ENCODE results near the gene LOXHD1.

Gene LOXHD1

DNA sequence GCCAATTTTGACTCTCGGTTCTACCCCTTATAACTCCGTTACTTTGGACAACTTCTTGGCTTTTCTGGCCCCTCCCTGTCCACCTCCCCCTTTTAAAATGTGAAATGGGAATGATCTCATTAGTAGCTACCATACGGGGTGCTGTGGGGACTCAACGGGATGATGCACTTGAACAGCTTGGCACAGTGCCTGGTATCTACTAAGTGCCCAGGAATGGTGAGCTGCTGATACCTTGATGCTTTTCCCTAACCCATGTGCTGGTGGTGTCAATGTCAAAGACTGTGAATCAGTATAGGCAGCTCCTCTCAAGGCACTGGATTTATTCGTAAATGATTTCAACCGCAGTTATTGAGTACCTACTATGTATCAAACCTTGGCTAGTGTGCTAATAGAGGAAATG is 204.2 kb downstream of the LOXHD1 start:
- DNase-seq (ENCODE audit: low read depth in 3 of 3): no peak

DNA sequence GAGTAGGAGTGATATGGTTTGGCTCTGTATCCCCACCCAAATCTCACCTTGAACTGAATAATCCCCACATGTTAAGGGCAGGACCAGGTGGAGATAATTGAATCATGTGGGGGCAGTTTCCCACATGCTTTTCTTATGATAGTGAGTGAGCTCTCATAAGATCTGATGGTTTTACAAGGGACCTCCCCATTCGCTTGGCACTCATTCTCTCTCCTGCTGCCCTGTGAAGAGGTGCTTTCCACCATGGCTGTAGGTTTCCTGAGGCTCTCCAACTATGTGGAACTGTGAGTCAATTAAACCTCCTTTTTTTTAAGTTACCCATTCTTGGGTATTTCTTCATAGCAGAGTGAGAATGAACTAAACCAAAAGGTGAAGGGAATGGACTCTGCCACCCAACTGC is 207.5 kb downstream of the LOXHD1 start:
- no peak for DNase-seq (ENCODE audit: low read depth in 3 of 3)

DNA sequence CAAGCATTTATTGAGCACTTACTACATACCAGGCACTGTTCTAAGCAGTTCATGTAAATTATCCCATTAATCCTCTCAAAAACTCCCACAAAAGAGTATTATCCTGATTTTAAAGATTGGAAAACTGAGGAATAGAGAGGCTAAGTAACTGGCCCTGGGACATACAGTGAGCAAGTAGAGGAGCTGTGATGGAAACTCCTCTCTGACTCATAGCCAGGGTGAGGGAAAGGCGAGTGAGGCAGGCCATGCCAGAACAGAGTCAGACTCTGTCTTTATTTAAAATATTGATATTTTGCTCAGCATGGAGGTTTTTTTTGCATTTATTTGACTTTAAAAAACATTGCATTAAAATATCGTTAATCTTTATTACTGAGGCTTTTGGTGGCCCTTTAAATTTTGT is 208.0 kb downstream of the LOXHD1 start:
- DNase-seq (ENCODE audit: low read depth in 3 of 3): no peak

DNA sequence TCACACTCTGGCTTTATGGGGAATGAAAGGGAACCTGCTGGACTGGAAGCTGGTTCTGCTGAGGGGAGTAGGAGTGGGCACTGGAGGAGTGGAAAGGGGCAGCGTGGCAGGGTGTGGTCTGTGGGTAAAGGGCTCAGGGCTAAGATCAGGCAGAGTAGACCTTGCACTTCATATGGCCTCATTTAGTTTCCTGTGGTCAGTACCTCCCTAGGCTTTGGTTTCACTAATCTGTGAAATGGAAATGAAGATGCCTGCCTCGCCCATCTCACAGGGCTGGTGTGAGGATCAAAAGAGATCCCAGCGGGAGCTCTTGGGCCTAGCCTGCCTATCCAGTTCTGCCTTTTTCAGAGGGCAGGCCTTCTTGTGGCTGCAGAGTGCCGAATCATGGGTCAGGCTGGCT is 208.7 kb downstream of the LOXHD1 start:
- DNase-seq (ENCODE audit: low read depth in 3 of 3): no peak

DNA sequence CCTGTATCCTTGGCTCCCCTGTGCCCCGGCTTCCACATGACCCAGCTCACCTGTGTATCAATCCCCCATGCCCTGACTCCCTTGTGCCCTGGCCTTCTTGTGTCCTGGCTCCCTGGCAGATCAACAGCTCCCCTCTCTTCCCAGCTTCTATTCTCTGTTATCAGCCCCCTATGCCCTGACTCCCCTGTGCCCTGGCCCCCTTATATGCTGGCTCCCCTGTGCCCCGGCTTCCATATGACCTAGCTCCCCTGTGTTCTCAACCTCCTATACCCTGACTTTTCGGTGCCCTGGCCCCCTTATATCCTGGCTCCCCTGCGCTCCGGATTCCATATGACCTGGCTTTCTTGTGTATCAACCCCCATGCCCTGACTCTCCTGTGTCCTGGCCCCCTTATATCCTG is 209.2 kb downstream of the LOXHD1 start:
- no peak for DNase-seq (ENCODE audit: low read depth in 3 of 3)

DNA sequence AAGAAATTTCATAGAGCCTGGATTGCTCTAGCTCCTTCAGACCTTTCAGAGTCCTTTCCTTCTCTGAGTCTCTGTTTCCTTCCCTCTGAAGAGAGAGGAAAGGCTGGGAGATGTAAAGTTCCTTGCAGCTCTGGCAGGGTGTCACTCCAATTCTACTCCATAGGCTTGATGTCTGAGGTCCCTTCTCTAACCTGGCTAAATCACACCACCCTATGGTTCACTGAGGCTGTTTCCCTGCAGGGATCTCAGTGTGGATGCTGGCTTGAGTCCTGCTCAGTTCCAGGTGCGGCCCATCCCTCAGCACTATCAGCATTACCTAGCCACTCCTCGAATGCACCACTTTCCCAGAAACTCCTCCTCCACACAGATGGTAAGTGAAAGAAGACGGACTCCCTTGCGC is 209.7 kb downstream of the LOXHD1 start:
- no peak for DNase-seq (ENCODE audit: low read depth in 3 of 3)

DNA sequence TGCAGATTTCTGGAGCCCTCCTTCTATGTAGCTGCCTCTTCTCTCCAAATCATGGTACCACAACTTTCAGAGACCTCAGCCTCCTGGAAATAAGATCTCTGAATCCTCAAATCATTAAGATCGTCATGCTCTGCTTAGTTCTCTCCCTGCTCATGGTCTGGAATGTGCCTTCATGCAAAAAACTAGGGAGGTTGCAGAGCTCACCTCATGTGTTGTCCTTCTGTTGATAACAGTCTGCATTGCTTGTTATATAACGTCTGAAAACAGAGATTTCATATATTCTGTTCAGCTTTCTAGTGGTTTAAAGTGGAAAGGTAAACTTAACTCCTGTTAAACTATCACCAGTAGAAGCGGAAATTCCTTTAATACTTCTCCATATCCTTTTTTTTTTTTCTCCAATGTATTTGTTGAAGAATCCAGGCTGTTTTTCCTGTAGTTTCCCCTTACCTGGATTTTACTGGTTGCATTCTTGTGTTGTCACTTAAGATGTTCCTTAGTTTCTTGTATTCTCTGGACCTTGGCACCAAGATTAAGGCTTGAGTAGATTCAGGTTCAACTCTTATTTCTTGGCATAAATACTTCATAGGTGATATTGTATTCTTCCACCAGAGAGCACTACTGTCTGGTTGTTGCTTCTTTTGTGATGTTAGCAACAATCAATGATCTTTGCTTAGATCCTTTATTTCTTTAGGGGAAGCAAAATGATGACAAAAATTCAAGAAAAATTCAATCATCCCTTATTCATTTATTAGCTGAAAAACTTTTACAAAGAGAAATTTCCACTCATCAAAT is 211.3 kb downstream of the LOXHD1 start:
- DNase-seq (ENCODE audit: low read depth in 3 of 3): no peak

DNA sequence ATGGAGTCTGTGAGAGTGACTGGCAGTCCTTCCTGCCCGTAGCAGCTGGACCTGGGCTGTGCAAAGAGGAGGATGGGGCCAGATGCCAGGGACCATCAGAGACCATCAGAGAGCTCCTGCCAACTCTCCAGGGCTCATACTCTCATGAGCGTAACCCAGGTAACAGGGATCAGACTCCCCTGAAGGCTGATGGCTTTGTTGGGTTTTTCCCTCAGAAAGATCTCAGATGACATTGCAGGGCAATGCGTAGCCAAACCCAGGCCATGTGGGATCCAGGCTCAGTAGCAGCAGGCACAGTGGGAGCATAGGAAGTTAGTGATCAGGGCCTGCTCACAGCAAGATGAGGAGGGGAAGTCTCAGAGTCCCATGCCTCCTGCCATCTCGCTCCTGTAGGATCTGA is 218.0 kb downstream of the LOXHD1 start:
- DNase-seq (ENCODE audit: low read depth in 3 of 3): no peak

DNA sequence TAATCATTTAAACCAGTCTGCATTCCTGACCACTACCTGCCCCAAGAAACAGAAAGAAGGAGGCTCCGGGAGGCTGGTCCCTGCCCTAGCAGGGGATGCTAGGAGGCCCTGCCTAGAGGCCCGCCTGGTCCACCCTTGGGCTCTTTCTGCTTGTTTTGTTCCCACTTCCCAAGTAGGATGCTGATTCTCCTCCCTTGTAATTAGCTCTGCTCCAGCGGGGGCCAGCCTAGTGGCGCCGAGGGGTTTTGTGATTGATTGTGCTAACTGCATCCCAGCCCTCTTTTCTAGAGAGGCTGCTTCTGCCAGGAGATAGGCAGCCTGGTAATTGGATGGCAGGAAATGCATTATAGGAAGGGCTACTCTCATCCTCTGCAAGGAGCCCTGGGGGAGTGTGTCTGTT is 220.0 kb downstream of the LOXHD1 start:
- no peak for DNase-seq (ENCODE audit: low read depth in 3 of 3)

DNA sequence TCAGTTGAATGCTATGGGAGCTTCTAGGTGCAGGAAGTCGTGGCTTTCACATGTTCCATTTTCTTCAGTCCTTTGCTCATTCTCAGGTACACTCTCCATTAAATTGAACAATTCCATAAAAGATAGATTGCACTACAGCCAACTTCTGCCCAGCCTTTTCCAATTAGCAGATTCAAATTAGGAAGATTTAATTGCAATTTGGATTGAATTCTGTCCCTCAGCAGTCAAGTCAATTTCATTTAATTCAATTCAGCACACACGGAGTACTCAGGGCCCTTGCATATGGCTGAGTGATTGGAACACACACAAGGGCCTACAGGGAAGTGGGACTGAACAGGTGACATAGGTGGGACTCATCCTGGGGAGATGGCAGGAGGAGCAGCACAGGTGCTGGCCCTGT is 220.4 kb downstream of the LOXHD1 start:
- DNase-seq (ENCODE audit: low read depth in 3 of 3): no peak

DNA sequence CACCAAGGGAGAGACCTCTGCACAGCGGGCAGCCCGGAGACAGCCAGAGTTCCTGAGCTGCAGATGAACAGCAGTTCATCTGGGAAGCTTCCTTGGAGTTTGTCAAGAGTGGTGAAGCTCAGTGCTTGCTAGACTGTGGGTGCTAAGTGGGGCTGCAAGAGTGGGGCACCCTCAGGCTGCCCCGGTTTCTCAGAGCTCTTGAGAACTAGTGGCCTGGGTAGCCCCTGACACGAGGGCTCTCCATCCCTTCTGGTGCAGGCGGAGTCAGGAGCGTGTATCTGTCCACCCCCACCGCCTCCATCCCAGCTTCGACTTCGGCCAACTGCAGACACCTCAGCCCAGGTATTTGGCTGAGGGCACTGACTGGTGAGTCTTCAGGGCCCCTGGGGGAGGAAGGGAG is 222.0 kb downstream of the LOXHD1 start:
- no peak for DNase-seq (ENCODE audit: low read depth in 3 of 3)

DNA sequence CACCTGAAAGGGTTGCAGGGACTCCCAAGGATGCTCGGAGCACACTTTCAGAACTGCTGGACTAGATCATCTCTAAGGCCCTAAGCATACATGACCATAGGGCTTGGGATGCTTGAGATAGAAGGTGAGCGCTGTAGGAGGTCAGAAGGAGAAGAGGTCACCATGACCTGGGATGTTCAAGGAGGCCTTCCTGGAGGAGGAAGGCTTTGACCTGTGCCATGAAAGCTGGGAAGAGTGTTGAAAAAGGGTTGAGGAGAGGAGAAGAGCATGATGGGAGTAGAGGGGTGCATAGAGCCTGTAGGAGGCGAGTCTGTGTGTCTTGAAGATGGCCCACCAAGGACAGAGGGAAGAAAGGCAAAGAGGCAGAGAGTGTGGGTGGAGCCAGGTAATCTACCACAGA is 222.4 kb downstream of the LOXHD1 start:
- DNase-seq (ENCODE audit: low read depth in 3 of 3): no peak

DNA sequence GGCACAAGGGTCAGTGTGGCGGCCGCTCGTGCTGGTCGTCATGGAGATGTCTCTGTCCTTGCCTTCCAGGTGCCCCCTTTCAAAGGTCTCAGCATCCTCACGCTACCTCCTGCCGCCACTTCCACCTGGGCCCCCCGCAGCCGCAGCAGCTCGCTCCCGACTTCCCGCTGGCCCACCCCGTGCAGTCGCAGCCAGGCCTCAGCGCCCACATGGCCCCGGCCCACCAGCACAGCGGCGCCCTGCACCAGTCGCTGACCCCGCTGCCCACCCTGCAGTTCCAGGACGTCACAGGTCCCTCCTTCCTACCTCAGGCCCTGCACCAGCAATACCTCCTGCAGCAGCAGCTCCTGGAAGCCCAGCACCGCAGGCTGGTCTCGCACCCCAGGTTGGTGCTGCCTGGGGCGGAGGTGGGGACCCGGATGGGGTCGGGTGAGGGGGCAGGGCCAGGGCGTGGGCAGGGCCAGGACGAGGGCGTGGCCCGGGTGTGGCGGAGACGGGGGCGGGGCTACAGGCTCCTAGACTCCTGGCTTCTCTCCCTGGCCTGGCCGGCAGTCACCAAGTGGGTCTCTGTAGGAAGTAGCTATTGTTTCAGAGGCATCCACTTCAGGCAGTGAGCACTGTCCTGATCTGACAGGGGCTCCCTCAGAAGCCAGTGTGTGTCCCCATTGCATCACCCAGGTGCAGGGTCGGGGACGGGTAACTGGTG is 223.7 kb downstream of the LOXHD1 start:
- no peak for DNase-seq (ENCODE audit: low read depth in 3 of 3)

DNA sequence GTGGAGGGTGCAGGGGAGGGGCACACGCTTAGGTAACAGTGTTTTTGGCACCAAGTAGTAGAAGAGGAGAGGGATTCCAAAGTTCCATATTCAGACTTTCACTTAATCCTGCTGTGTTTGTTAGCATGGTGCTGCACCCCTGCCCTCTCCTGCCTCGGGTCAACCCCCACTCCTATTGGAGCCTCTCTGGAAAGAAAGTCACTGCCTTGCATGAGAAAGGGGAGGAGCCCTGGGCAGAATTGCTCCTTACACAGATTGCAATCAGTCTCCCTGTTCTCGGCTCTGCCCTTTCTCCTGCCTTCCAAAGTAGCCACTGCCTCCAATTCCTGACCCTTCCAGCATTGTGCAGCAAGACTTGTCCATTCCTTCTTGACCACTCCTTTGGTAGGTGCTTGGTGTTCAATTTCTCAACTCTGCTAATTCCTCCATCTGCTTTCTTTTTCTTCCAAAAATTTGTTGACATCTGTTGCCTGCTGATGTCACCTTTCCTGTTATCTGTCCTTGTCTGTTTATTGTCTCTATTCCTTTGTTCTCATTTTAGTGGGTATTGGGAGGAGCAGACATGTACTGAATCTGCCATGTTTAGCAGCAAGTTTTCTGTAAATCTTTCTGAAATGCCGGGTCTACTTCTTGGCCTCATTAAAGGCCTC is 225.4 kb downstream of the LOXHD1 start:
- no peak for DNase-seq (ENCODE audit: low read depth in 3 of 3)

DNA sequence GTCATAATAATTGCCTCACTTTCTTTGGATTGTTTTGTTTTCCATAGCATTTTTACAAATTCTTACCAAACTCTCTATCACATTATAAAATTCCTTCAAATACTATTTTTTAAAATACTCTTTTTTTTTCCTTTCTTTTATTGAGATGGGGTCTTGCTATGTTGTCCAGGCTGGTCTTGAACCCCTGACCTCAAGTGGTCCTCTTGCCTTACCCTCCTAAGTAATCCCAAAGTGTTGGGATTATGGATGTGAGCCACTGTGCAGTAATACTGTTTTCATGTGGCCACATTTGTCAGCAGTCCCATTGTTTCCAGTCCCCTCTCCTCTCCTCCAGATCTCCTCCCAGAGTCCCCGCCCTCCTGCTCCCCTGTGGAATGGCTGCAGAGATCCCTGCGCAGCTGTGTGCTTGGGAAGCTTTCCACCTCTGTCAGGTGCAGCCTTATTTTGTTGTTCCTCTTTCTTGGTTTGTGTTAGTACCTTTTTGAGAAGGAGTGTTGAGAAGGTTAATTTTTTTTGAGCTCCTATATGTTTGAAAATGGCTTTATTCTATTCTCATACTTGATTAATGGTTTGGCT is 227.3 kb downstream of the LOXHD1 start:
- DNase-seq (ENCODE audit: low read depth in 3 of 3): no peak

DNA sequence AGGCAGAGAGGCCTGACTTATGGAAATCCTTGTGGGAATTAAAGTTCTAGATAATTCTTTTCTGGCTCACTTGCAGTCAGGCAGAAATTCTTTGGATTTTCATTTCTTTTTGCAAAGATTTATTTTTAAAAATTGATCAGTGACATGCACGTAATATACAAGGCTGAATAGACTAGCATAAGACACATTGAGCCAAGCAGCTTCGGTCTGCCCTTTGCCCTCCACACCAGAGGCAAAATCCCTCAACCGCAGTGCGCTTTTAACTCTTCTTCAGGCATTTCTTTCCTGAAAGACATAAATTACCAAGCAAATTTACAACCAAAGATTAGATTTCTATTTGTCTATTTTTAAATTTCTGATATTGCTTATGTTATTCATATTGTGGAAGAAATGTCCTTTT is 227.9 kb downstream of the LOXHD1 start:
- no peak for DNase-seq (ENCODE audit: low read depth in 3 of 3)

DNA sequence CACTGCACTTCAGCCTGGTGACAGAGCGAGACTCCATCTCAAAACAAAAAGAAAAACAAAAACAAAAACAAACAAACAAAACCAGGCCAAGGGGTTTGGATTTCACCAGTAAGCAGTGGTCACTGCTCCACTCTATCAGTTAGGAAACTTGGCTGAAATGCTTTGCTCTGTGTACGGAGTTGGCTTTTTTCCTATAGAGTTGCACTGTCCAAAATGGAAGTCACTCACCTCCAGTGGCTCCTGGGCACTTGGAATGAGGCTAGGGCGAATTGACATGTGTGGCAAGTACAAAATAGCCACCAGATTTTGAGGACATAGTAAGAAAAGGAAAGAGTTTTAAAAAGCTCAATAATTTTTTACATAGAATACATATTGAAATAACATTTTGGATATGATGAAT is 228.7 kb downstream of the LOXHD1 start:
- no peak for DNase-seq (ENCODE audit: low read depth in 3 of 3)

DNA sequence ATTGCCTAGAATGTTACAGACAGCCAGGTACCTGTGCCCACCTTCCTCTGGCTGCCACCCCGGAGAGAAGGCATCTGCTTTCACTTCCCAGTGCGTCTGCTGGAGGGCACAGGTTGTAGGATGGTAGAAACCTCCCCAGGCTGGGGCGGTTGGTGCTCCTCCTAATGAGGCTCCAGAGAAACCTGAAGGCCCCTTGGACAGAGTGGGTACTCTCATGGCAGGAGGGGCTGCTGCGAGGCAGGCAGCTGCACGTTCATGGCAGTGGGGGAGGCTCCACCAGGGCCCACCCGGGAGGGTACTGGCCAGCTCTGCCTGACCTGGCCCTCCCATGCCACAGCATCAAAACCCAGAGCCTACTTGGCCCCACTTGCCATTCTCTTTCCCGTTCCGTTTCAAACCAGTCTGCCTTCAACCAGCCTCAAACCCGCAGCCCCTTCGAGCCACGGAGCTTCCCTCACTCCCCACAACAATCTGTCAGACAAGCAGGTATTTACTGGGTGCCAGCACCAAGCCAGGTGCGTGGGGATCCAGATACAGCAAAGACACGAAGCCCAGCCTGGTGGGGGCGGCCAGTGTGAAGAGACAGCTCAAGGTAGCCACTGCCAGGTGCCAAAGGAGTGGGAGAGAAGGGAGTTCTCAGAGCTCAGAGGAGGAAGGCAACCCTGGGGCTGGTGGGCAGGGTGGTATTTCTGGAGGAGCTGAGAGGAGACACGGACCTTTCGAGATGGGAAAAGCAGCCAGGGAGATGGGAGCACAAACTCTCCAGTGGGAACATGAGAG is 229.6 kb downstream of the LOXHD1 start:
- no peak for DNase-seq (ENCODE audit: low read depth in 3 of 3)

All from stimulated activated CD4-positive, alpha-beta T cell treated with anti-CD3 and anti-CD28 coated beads, TNF-alpha, amount 100 ng/mL, for 48 hours (primary cell).